Tibial nerve (tissue), 4 donors: ENCODE measurements around the gene UTS2B.

ENCODE experiments used
- CTCF ChIP-seq, 5 experiments: fragments of 200-600 bp in 3 of 5; fragments of 450-650 bp in 2 of 5; sonication (generic) in 3 of 5; IDR thresholded peaks; one replicate each; pipeline ENCODE4 v1.5.1; 2016 to 2019; ENCODE audit warnings: antibody characterized with exemption in 5 of 5, mild to moderate bottlenecking in 3 of 5, moderate library complexity in 2 of 5
- EP300 ChIP-seq, 2 donors: sonication (generic); formaldehyde crosslinking; IDR thresholded peaks; one replicate each; pipeline ENCODE4 v1.6.1; 2017; ENCODE audit warnings: antibody characterized with exemption in 2 of 2, mild to moderate bottlenecking in 1 of 2
- POLR2A ChIP-seq, 2 donors: fragments of 450-650 bp; IDR thresholded peaks; one replicate each; pipeline ENCODE4 v1.6.1; 2017; ENCODE audit warnings: antibody characterized with exemption in 2 of 2, mild to moderate bottlenecking in 2 of 2, moderate library complexity in 2 of 2

DNA sequence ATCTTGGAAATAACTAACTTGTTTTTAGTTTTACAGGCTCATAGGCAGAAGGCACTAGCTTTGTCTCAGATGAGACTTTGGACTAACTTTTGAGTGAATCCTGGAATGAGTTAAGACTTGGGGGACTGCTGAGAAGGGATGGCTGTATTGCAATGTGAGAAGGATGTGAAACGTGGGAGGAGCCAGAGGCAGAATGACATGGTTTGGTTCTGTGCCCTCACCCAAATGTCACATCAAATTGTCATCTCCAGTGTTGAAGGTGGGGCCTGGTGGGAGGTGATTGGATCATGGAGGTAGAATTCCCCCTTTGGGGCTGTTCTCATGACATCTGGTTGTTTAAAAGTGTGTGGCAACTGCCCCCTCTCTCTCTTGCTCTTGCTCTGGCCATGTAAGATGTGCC, 29.9 kb downstream of the UTS2B start:
- TF ChIP-seq CTCF (IDR thresholded peaks at IDR 0.05) (no peak), EP300 (IDR thresholded peaks at IDR 0.05) (no peak), POLR2A (IDR thresholded peaks at IDR 0.05) (no peak)
